HG02885 (cell line): ENCODE data around the gene MDFIC.

Source experiments
- ATAC-seq: cut with Tn5 transposase; IDR thresholded peaks from one replicate; pipeline ENCODE4 v1.9.1; 2021; ENCODE audit warnings: mild to moderate bottlenecking; ENCODE audit not compliant: unreplicated experiment, poor library complexity

Gene MDFIC

DNA sequence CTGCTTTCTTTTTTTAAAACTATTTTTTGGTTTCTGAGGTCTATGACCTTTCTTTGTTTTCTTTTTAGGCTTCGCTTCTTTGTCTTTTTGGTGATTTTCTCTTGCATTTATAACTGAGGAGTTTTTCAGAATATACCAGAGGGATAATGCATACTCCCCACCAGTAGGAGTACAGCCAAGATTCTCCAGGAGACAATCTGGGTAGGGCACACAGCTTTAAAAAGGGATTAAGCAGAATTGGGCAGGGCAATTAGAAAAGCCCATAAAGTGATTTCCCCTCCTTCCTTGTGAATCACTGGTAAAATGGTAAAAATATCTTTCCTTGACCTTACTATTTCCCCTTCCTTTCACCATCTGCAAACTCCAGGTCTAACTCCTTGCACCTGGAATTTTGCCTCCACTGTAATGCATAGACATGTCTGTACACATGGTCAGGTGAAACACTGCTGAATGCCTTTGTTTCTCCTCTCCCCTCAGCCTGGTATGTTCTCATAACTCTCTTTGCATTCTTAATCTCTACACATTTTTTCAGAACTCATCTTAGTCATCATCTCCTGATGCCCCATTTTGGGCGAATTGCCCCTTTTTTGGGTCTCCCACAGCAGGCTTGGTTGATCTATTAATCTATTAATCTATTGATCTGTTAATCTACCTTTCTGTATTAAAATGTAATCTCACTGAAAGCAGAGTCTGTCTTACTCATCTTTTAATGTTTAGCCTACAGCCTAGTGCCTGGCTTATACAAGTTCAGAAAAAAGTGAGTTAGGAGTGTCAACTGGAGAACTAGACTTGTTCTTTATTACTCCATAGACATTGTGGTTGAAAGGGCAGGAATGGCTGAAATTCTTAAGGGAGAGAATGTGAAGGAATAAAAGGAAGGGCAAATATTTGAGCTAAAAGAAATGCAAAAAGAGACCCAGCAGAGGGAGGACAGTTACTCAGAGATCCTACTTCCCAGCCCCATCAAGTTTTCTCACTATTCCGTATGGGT is 64.6 kb downstream of the MDFIC start:
- ATAC-seq: no peak

DNA sequence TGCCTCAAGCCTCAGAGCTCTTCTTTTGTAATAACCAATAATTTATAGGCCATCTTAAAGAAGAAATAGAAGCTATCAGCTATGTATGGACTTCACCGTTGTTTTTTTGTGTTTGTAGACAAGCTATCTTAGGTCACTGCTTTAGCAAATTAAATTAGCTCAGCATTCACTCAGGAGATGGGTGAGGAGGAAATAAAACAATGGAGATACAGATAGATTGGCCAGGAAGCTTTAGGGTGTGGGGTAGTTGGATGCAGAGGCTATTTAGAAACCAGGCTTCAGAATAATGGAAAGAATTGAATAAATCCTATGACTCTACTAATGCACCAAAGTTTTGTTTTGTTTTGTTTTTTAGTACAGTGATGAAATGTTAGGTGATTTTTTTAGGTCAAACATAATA is 66.1 kb downstream of the MDFIC start:
- ATAC-seq: no peak

- ATAC-seq: no peak
Observed at GRCh38 chr7:114988755-114989375, 67.0 kb downstream of the MDFIC start.

GRCh38 chr7:114989531-114989930 is 67.6 kb downstream of the MDFIC start:
- ATAC-seq: no peak

GRCh38 chr7:114997487-114998404 is 75.9 kb downstream of the MDFIC start:
- no peak for ATAC-seq

DNA sequence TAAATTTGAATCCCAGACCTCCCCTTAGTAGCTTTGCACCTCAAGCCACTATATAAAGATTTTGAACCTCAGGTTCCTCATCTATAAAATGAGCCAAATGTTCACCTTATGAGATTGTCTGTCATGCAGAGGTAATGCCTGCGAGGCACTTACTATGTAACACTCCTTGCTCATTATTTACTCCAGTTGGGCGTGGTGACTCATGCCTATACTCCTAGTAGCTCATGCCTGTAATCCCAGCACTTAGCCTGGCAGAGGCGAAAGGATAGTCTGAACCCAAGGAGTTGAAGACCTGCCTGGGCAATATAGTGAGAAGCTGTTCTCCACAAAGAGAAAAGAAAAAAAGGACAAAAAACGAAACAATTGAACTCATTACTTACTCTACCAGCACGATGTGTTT is 82.2 kb downstream of the MDFIC start:
- ATAC-seq: no peak

- ATAC-seq: no peak
Observed at GRCh38 chr7:115005251-115005650, 83.4 kb downstream of the MDFIC start.

DNA sequence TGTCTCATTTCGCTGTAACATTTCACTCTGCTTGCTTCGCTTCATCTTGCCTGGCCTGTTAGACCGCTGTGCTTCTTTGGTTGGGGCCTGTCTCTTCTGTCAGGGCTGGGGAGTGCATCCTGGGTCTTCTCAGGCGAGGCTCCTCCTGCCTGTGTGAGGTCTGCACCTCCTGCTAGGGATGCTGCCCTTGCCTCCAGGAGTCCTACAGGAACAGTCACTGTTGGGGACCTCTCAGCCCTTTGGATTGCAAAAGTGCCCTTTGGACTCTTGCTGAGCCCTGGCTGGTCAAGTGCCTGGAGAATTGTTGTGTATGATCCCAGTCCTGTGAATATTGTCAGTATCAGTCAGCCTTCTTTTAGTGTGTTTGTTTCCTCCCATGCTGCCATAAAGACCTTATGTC is 84.1 kb downstream of the MDFIC start:
- ATAC-seq: no peak

DNA sequence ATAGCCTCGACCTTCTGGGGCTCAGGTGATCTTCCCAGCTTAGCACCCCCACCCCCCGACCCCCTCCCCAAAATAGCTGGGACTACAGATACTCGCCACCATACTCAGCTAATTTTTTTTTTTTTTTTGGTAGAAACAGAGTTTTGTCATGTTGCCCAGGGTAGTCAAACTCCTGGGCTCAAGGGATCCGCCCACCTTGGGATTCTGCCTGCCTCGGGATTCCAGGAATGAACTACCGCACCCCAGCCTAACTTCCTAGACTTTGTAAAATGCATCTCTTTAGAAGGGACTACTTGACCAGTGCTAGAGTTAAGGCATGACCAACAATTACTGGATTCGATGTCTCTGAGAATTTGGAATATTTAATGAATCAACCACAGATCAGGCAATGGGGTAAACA is 85.9 kb downstream of the MDFIC start:
- no peak for ATAC-seq

GRCh38 chr7:115008465-115009114 is 86.7 kb downstream of the MDFIC start:
- peak; percentile 71 for ATAC-seq

DNA sequence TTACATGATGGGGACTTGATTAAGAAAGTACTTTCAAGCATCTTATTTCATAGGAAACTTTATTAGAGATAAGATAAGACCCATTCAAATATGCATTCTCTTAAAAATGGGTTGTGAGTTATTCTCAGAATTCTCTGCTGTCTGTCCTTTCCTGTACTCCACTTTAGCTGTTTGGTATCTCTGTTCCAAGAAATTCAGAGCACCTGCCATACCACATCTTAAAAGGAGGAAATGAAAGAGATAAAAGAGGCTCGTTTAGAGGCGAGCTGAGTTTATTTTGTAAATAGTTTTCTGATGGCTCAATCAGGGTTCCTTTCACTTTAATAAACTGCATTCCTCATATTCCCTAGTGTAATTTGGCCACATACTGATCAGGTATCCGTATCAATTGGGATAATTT is 87.2 kb downstream of the MDFIC start:
- peak; percentile 69 for ATAC-seq

DNA sequence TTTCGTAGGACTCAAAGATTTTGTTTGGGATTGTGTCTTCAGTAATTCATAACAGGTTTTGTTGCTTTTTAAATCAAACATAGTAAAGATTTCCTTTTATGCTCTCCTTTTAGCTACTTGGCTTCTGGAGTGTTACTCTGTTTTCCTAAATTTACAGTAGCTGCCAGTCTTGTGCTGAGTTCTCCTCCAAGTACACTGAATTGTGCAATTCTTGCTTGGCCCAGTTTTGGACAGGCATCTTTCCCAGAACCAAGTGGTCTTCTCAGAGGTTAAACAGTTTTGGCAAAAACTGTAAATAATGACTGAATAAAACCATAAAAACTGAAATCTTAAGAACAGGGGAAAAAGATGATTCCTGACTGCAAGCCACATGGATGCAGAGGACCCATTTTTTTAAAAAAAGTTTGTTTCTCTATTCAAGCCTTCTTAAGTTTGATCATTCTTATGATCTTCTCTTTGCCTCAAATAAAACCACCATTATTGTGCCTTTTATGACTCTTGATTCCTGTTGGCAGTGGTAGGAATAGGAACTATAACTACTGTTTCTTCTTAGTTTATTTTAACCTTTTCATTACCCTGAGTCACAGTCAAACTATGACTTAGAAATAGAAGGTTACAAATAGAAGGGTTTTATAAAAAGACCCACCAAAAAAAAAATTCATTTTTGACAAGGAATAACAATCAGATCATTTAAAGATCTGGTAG is 88.0 kb downstream of the MDFIC start:
- ATAC-seq: no peak

- ATAC-seq: no peak
Observed at GRCh38 chr7:115010441-115010820, 88.5 kb downstream of the MDFIC start.

- no peak for ATAC-seq
Observed at GRCh38 chr7:115013886-115014285, 92.0 kb downstream of the MDFIC start.

- ATAC-seq: no peak
Observed at GRCh38 chr7:115014794-115015193, 92.9 kb downstream of the MDFIC start.

- ATAC-seq: no peak
Observed at GRCh38 chr7:115015619-115016018, 93.7 kb downstream of the MDFIC start.

DNA sequence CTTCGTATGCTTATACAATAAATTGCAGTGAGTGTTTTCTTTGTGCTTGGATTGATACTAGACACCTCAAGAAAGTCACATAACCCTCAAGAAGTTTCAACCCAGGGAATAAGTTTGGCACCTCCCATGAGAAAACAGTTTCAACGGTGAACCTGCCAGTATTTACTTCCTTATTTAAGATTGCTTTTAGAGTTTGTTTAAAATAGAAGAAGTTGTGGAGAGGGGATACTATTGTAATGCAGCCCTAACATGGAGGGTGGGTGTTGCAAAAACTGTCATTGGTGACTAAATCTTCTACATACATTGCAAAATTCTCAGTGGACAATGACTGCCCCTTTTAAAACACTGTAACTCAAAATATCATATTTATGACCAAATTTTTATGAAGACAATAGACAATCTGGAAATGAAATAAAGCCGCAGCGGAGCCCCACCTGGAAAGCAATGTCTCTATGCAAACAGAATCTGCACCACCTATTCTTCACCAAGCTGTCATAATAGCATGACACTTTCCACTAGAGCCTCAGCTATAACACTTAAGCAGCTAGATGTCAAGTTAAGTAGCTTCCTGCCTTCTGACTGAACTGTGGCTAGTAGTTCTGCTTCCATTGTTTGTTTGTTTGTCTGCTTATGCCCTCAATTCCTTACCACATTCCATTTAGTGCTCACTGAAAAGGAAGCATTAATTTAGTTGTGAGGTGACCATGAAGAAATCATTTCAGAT is 98.2 kb downstream of the MDFIC start:
- ATAC-seq: no peak

DNA sequence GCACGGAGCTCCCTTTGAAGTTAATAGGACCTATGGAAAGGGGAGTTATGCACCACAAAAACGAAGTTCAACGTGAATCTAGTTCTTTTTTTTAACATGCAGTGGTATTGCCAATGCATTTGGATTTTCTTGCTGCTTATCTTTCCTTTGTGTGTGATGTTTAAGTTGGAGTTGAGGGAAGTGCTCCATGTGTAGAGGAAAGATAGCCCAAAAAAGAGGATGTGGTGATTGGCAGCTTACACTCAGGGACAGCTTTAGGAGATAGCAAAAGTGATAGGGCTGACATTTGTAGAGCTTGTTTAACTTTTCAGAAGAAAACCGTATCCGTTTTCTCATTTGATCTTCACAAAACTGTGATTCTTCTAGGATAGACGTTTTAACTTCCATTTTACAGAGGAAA is 101.3 kb downstream of the MDFIC start:
- ATAC-seq: no peak

DNA sequence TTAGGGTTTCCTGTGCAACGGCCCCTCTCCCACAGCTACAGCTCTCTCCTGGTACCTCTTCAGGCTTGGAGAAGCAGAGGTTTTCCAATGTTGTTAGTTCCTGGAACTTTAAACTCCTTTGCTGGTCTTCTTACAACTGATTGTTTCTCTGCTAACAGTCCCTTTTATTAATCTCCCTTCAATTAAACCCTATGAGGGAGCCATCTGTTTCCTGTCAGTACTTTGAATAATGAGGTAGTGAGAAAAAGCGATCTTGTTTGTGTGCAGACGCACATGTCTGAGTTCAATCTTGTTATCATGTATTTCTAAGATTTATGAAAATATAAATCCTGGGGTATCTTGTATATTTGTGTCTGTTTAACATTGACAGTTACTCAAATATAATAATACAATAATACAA is 102.4 kb downstream of the MDFIC start:
- no peak for ATAC-seq
